ENCODE measurements around the gene ZNF503.

DNA sequence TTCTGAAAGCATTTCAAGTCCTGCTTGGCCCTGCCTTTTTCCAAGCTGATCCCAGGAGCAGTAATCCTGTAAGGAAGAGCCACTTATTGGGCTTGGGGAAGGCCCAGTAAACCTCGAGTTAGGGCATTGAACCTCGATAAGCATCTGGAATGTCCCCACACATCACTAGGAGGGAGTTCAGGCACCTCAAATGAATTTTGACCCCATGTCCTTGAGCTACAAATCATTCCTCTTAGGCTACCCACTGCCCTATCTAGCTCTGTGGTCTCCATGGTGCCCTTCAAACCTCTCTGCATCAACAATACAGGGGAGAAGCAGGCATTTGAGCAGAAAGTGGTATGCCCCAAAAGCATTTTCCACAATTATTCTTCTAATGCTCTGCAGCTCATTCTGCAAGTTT, 33.7 kb downstream of the ZNF503 start:
- TF ChIP-seq, protein P1, sequence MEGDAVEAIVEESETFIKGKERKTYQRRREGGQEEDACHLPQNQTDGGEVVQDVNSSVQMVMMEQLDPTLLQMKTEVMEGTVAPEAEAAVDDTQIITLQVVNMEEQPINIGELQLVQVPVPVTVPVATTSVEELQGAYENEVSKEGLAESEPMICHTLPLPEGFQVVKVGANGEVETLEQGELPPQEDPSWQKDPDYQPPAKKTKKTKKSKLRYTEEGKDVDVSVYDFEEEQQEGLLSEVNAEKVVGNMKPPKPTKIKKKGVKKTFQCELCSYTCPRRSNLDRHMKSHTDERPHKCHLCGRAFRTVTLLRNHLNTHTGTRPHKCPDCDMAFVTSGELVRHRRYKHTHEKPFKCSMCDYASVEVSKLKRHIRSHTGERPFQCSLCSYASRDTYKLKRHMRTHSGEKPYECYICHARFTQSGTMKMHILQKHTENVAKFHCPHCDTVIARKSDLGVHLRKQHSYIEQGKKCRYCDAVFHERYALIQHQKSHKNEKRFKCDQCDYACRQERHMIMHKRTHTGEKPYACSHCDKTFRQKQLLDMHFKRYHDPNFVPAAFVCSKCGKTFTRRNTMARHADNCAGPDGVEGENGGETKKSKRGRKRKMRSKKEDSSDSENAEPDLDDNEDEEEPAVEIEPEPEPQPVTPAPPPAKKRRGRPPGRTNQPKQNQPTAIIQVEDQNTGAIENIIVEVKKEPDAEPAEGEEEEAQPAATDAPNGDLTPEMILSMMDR (IDR thresholded peaks at IDR 0.05; ENCODE audit: low read depth, low read length): no peak
- TF ChIP-seq POLR2A (IDR thresholded peaks at IDR 0.05; ENCODE audit: extremely low read depth, insufficient read length): no peak
- no peak for TF ChIP-seq MYC (IDR thresholded peaks at IDR 0.05; ENCODE audit: low read depth, low read length)
- TF ChIP-seq, protein P2, sequence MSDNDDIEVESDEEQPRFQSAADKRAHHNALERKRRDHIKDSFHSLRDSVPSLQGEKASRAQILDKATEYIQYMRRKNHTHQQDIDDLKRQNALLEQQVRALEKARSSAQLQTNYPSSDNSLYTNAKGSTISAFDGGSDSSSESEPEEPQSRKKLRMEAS (IDR thresholded peaks at IDR 0.05; ENCODE audit: low read depth, low read length): no peak

Measured in NB4 (cell line).